ENCODE data around the gene RGS8.

DNA sequence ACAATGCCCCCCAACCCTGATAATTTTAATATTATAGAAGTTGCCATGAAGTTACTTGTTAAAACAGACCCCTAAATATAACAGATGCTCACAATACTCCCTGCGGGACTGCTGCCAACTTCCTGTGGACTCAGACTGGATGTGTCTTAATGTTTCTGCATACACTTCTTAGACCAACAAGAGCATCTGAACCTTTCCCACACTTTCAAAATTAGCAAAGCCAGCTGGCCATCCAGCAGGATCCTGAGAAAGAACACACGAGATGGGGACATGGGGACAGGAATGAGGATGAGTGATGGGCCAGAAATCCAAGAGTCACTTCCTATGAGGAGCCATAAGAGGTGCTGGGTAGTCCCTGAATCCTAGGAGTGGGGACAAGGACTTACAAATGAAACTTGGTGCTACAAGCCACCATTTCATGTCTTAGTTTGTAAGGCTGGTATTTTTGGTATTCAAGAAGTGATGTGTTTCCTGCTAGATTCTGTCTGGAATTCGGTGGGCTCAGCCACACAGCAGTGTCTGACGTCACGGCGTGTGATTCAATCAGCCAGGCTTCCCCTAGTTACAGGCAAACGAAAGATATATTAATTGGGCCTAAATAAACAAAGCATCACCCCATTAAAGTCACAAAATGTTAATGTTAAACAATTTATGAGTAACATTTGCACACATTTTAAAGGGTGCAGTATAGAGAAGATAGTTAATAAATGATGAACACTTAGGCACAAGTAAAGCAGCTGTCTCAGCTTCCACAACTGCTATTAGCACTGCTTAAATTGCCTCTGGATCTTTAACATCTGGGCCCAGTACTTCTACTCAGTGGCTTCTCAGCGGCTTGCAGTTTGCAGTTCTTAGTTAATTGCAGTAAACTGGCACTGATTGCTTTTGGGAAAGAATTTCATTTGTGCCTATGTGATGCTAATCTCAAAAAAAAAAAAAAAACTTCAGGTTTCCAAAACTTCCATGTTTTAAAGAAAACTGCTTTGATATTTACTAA is 41.2 kb upstream of the RGS8 start:
- TF ChIP-seq CTCF (IDR thresholded peaks at IDR 0.05), result no peak
- TF ChIP-seq POLR2A (IDR thresholded peaks at IDR 0.05), result no peak
